Activated CD4-positive, alpha-beta T cell treated with anti-CD3 and anti-CD28 coated beads, Interleukin-2, amount 50 U/mL, for 24 hours (primary cell): ENCODE measurements around the gene HS3ST5.
"Not testable (repeated sequence)": the region's sequence is repeated elsewhere in the genome, so short reads cannot be mapped to it uniquely, and the experiment has no call there.

Source experiments
- DNase-seq, 2 donors: peaks; one replicate each; pipeline ENCODE4 v3.0.0-alpha.2; 2020; ENCODE audit warnings: low read depth in 1 of 2, low spot score in 1 of 2

Gene HS3ST5

DNA sequence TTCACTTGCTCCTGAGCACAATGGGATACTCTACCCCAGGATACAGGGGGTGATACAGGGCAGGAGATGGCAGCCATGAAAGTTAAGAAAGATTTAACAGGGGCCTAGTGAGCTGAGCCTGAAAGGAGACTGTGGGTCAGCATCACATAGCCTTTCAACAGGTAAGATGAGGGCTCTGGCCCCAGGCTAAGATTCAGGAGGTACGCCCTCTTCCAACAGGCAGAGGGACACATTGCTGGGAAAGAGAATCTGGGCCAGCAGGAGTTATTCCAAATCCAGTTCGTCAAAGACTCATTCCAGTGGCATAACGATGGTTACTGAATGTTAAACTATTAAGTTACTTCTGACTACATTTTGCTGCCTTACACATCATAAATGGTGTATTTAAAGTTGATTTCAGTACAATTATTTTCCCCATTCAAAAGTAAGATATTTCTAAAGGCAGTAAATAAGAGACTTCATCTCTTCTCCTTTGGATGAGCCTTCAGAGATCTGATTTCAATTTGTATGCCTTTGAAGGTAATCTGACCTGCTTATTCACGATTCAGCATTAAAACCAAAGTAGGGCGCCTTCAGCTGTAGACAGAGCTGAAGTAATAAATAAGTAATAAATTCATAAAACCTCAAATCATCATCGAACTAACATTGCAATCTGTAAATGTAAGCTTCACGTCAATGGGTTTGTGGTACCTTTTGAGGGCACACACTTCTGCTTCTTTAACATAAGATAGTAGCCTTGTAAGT is 62.4 kb downstream of the HS3ST5 start:
- DNase-seq: no peak

GRCh38 chr6:114277220-114277619 is 65.6 kb downstream of the HS3ST5 start:
- no peak for DNase-seq

GRCh38 chr6:114276783-114277182 is 66.0 kb downstream of the HS3ST5 start:
- DNase-seq: no peak

- DNase-seq: no peak
Measured at GRCh38 chr6:114274836-114275235, 68.0 kb downstream of the HS3ST5 start.

DNA sequence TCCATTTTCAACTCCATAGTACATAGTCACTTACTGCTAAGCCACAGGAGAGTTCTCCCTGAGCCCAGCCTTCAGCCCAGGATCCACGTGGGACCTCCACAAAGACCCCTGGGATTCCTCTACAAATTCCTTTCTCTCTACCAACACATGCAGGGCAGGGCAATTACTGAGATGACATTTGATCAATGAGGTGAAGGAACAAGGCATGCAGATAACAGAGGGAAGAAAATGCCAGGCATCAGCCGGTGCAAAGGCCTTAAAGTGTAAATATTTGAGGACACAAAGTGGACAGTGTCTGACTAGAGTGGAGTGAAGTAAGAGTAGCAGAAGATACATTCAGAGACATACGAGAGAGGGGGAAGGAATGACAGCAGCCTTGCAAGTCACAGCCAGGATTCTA is 70.2 kb downstream of the HS3ST5 start:
- no peak for DNase-seq

DNA sequence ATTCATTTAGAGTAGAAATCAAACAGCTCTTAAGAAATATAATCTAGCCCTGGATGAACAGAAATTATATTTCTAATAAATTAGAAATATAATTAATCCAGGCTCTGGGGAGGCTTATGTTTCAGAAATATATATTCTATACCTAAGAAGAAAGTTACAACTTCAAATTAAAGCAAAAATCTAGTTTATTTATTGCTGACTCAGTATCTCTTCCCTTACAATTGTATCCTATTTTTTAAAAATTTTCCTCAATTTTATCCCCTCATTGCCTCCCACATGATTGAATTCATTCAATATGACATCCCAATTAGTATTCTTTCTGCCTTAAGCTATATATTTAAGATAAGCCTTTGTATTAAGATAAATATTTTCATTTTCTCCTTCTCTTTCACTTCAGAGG is 71.4 kb downstream of the HS3ST5 start:
- no peak for DNase-seq

DNA sequence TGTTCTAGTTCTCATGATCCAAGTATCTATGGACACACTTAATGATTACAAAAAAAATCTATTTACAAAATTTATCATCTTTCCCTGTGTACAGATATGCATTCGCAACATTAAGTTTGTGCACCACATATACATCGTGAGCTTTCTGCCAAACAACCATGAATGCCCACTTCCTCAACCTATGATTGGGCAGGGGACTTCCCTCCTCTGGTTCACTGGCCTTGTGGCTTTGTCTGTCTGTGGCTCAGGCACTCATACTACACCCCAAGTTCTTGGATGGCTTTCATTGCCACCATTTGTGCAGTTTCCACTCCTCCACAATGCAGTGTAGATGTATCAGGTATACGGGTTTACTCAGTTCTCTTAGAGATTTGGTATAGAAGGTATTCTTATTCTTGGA is 74.9 kb downstream of the HS3ST5 start:
- DNase-seq: no peak

DNA sequence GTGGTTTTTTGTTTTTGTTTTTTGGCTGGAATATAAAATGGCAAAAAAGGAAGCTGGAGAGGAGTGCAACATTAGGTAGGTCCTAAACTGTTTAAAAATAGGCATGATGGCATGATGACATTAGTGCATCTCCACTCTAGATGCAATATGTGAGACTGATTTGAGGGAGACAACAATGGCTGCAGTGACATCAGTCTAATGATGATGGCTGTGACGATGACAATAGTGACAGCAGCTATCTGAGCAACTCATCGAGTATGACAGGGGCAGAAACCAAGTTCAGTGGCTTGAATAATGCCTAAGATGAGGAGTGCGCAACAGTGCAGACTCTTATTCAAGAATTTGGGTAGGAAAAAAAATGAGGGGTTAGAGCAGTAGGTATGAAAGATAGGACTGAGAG is 82.0 kb downstream of the HS3ST5 start:
- DNase-seq: no peak

DNA sequence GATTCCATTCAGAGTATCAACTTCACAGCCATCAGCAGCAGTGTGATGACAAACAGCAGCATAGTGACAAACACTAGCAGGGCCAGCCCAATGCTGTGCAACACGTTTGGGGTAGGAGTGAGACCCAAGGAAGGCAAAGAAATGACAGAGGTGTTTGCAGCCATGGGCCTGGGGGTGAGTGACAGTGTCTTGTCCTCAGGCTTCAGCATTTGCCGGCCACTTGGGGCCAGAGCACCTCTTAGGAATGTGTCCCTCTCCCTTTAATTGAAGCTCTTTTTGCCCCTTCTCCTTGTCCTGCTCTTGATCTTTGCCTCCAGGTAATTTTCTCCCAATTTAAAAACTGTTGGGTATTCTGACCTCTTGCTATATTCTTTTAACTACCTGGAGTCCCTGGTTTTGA is 84.4 kb downstream of the HS3ST5 start:
- no peak for DNase-seq

GRCh38 chr6:114253431-114253830 is 89.4 kb downstream of the HS3ST5 start:
- no peak for DNase-seq

DNA sequence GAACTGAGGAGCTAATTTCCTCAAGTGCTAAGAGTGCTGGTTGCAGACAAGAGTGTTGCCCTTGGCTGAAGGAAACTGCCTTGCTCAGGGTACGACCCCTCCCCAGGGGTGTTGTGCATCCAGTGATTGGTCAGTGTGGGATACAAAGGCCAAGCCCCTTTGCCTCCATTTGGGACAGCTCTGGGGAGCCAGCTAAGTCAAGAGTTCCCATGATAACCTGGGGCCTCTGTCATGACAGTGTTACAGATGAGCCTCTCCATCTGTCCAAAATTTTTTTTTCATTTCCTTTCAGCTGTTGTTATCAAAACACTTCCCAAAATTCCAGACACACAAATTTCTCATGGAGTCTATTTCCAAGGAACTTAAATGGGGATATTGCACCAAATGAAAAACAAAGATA is 93.3 kb downstream of the HS3ST5 start:
- DNase-seq: no peak

GRCh38 chr6:114247101-114247500 is 95.7 kb downstream of the HS3ST5 start:
- DNase-seq: no peak

DNA sequence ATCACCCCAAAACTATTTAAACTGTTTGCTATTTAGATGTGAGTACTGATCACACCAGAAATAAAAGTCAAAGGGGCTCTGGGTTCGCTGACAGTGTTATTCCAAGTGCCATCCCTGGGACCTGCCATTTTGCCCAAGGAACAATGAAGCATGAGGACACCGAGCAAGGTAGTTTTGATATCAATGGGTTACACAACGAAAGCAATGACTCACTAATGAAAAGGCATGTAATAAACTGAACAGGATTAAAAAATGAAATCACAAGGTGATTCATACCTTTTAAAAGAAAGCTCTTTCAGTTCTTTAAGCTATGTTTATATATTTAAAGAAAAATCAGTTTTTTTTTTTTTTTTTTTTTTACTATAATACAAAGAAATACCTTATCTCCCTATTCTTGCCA is 102.0 kb downstream of the HS3ST5 start:
- no peak for DNase-seq

DNA sequence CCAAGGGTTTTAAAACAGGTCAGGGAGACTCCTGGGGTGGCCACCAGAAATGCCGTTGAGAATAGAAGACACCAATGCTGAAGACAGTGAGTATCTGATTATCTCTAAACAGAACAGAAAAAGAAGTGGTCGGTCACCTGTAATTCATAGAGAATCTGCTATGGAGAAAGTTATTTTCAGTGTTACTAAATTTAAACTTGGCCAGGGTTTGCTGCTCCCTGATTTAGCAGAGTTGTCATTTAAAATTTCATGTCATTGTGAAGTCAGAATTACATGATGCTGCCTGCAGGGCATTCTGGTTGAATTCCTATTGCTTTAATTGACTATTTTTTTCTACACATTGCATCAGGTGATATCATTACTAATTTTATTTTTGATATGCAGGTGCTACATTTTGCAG is 114.1 kb downstream of the HS3ST5 start:
- no peak for DNase-seq

- no peak for DNase-seq
Measured at GRCh38 chr6:114227944-114228468, 114.8 kb downstream of the HS3ST5 start.

DNA sequence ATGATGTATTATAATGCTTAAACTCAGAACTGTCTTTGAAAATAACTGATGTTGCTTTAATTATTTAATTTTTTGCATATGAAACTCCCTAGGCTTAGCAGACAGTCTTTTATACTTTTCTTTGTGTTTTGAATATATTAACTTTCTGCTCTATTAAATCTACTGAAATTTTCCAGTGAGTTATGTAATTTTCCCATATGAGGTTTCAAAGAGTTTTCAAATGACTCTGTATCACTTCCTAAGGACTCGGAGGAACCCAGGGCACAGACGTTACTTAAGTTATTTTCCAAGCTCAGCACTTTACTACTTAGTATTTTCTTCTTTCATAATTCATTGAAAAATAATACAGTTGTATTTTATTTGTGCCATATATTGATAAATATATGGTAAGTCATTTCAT is 122.6 kb downstream of the HS3ST5 start:
- DNase-seq: no peak

GRCh38 chr6:114218437-114219340 is 124.1 kb downstream of the HS3ST5 start:
- no peak for DNase-seq

DNA sequence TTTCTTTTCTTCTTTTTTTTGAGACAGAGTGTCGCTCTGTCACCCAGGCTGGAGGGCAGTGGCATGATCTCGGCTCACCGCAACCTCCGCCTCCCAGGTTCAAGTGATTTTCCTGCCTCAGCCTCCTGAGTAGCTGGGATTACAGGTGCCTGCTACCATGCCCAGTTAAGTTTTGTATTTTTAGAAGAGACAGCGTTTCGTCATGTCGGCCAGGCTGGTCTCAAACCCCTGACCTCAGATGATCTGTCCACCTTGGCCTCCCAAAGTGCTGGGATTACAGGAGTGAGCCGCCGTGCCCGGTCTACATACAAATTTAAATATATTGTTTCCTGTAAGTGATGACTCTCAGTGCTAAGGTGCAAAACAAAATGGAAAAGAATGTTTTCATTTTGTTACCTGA is 124.8 kb downstream of the HS3ST5 start:
- DNase-seq: not testable (repeated sequence)

DNA sequence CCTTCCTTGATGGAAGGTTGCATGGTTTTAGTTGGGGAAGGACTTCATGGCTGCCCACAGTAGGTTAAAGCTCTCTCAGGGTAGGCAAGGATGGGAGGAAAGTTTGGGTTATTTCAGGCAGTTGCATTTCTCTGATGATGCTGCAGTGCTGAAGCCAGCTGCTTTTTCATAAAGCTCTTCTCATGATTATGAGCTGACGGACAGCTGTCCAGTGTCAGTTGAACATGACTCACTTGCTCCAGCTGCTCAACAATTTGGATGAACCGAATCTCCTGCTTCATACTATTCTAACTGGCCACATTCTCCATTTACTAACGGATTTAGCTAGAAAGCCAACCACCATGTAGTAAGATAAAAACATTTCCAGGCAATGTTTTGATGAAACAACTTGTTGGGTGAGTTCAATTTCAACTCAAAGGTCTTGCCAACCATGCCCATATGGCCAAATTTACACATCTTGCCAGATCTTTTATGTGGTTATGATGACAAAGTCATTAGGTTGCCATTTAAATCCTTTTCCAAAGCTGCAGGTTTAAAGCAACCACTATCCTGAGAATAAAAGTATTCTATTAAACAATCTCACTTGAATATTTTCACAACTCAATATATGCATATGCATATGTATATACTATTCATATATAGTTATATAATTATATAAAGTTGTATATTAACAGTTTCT is 125.9 kb downstream of the HS3ST5 start:
- no peak for DNase-seq

DNA sequence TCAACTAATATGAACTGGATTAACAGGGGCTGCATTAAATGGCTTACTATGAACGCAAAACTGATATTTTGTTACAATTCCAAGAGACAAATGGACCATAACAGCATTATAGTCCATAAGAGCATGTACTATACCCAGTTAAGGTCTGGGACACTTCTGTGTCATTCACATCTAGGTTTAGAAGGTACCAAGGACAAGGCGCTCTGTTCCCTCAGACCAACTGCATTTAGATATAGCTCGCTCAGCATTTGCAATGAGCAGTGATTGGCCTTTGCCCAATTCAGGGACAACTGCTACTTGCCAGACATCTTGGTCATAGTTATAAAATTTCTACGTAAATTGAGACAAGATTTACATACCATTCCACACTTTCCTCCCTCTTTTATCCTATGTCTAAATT is 132.4 kb downstream of the HS3ST5 start:
- DNase-seq: no peak

- no peak for DNase-seq
Measured at GRCh38 chr6:114203460-114203859, 139.4 kb downstream of the HS3ST5 start.

DNA sequence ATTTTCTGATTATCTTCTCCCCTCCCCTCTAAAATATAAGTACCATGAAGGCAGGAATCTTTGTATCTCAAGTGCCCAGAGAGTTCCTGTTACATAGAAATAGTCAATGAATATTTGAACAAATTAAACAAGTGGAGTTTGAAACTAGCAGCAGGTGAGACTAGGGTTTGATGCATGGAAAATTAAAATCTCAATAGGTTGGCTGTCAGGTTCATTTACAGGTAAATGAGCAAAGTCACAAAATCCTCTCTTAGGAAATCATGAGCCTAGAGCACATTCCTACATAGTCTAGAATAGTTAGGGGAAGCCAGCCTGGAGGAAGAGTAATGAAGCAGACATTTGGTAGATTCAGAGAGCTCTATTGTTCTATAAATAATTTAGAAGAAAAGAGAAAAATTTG is 140.4 kb downstream of the HS3ST5 start:
- DNase-seq: no peak
